NCI-H1105 treated with DMSO at 0.1 percent for 48 hours (cell line): ENCODE data around the gene TMEM138.
"Not testable (repeated sequence)": the region's sequence is repeated elsewhere in the genome, so short reads cannot be mapped to it uniquely, and the experiment has no call there.

Experiments used
- DNase-seq: peaks from one replicate; lab custom pipeline; 2025; lab: John Stamatoyannopoulos, UW

Gene TMEM138

GRCh38 chr11:61367406-61367805 lies 5.2 kb downstream of the TMEM138 start:
- DNase-seq: no peak

DNA sequence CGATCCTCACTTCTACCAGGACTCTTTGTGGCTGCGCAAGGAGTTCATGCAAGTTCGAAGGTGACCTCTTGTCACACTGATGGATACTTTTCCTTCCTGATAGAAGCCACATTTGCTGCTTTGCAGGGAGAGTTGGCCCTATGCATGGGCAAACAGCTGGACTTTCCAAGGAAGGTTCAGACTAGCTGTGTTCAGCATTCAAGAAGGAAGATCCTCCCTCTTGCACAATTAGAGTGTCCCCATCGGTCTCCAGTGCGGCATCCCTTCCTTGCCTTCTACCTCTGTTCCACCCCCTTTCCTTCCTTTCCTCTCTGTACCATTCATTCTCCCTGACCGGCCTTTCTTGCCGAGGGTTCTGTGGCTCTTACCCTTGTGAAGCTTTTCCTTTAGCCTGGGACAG lies 6.5 kb downstream of the TMEM138 start:
- no peak for DNase-seq

DNA sequence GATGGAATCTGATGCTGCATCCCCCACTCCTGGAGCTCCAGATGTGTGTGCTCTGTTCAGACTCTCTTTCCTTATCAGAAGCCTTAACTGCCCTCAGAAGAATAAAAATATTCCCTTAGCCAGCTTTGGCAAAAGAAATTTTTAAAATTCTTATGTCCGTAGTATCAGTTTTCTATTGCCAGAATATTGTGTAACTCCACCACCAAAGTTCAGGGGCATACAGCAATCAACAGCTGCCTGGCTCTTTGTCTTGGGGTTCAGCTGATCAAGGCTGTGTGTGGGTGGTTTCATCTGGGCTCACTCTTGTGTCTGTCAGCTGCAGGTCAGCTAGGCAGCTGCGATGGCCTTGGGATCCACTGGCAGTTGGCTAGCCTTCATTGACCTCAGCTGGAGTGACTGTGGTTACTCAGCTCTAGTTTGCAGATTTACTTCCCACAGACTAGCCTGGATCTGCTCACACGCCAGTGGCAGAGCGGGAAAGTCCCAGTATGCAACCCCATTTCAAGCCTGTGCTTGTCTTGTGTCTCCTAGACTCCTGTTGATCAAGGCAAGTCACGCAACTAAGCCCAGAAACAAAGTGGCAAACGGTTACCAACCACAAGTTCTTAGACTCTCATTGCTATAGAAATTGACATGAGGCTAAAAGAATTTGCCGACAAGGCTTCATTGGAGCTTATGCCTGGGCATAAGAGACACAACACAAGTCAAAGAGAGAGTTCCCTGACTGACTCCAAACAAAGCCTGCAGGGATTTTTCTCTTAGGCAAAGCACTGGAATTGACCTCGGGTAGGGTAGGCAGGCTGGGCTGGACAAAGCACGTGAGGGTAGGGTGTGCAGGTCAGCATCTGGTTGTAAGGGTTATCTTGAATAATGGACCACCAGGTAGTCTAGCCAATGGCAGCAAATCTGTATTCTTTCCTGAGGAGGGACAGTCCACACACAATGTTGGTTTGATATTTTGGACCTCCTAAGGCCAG lies 7.5 kb downstream of the TMEM138 start:
- no peak for DNase-seq

DNA sequence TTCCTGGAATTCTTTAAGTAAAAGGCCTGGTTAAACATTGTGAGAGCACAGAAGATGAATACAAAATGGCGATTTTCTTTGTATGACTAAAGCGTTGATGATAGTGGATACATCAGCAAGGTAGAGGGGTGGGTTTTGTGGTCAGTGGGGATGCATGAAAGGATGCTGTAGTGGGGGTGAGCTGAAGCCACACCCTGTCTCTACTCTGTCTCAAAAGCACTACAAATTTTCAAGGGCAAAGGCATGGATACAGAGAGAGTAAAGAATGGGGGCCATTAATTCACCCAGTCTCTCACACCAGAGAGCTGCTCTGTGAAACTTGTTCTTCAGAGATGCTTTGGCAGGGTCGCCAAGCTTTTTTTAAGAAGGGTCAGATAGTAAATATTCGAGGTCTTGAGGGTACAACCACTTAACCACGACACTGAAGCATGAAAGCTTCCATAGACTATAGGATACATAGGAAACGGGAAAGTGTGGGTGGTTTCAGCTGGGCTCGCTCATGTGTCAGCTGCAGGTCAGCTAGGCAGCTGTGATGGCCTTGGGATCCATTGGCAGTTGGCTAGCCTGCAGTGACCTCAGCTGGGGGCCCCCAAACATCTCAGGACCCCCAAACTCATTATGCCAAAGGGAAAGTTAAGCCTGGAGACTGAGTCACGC lies 8.3 kb downstream of the TMEM138 start:
- DNase-seq: no peak

DNA sequence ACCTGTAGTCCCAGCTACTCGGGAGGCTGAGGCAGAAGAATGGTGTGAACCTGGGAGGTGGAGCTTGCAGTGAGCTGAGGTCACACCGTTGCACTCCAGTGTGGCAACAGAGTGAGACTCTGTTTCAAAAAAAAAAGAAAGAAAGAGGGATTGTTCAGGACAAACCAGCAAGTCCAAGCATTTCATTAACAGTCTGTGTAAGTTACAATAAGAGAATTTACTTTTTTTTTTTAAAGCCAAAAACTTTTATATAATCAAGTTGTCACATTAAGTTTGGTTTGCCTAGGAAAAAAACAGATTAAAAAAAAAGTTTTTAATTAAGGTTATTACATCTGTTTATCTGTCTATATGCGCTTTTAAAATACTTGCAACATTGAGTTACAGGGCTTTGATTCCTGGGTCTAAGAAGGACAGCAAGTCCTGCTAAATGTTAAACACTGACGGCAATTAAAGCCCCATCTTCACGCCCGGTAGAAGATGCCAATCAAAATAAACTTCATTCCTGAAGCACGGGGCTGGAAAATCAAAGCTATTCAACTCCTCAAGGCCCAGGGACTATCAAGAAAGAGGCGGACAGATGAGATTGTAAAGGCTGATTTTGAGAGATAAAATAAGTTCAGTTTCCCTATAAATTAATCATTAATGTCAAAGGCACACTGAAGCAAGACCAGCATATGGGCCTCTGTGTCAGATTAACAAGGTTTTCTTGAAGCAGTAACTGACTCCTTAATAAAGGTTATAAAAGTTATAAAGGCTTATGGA lies 10.7 kb downstream of the TMEM138 start:
- no peak for DNase-seq

- DNase-seq: no peak
These were observed 13.6 kb downstream of the TMEM138 start for GRCh38 chr11:61375761-61376108.

DNA sequence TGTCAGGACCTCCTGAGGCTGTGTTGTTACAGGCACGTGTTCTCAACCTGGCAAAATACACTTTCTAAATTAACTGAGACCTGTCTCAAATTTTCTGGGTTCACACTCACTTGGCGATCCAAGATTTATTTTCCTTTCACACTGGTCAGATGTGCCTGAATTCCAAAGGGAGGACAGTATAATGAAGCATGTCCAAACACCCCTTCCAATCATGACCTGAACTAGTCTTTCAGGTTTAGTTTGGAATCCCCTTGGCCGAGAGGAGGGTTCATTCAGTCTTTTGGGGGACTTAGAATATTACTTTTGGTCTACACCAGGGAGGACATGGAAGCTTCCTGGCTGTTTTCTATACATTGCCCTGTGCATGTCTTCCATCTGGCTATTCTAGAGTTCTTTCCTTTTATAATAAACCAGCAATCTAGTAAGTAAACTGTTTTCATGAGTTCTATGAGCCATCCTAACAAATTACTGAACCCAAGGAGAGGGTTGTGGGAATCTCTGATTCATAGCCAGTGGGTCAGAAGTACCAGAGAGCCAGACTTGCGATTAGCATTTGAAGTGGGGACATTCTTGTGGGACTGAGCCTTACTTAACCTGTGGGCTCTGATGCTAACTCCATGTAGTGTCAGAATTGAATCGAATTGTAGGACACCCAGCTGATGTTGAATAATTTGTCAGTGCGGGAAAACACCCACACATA lies 15.4 kb downstream of the TMEM138 start:
- no peak for DNase-seq

- no peak for DNase-seq
These were observed 16.6 kb downstream of the TMEM138 start for GRCh38 chr11:61378713-61379313.

- DNase-seq: no peak
These were observed 18.7 kb downstream of the TMEM138 start for GRCh38 chr11:61380884-61381283.

GRCh38 chr11:61383859-61384258 lies 21.7 kb downstream of the TMEM138 start:
- not testable (repeated sequence) for DNase-seq

GRCh38 chr11:61384271-61385242 lies 22.4 kb downstream of the TMEM138 start:
- DNase-seq: no peak

DNA sequence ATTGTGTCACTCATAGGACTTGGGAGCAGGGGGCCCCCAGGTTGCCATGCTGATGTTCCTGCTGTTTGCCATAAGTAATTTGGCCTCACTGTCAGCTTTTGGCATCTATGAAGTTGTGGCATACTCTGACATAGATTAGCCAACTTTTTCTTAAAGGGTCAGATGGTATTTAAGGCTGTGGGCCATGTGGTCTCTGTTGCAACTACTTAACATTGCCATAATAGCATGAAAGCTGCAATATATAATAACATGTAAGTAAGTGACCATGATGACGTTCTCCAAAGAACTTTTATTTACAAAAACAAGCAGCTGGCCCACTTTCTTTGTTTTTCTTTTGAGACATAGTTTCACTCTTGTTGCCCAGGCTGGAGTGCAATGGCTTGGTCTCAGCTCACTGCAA lies 28.0 kb downstream of the TMEM138 start:
- DNase-seq: no peak

- DNase-seq: peak; percentile 9
These were observed 30.9 kb downstream of the TMEM138 start for GRCh38 chr11:61392981-61393595.

- no peak for DNase-seq
These were observed 39.0 kb downstream of the TMEM138 start for GRCh38 chr11:61401173-61401572.

DNA sequence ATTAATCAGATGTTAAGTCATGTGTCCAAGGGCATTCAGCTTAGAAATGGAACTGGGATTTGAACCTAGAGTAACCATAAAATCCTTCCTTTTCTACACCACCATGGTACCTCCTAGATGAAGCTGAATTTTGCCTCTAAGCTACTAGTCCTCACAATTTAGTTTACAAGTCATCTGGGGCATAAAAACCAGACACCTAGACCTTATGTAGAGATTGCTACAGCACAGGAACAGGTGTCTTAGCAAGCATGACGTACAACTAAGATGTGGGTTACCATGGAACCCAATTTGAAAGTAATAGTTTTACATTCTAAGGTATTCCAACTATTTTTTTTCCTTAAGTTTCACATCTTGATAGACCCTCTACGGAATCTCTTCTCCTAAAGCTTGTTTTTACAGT lies 39.4 kb downstream of the TMEM138 start:
- DNase-seq: no peak

- no peak for DNase-seq
These were observed 41.5 kb downstream of the TMEM138 start for GRCh38 chr11:61403658-61404057.

DNA sequence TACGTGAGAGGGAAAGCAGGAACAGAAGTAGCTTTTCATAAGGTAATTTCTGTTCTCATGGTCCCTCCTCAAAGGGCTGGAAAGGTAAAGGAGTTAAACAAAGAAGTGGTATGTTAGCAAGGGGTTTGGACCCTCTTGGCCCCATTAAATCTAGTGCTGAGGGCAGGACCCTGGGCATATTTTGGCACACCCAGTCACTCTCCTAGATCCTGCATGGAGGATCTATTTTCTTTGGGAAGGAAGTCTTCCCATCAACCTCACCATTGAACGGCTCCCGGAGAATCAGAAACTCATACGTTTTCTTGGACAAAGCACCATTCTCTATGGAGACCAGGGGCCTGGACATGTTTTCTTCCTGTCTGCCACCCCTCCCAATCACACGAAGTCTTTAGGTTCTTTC lies 41.9 kb downstream of the TMEM138 start:
- DNase-seq: no peak

DNA sequence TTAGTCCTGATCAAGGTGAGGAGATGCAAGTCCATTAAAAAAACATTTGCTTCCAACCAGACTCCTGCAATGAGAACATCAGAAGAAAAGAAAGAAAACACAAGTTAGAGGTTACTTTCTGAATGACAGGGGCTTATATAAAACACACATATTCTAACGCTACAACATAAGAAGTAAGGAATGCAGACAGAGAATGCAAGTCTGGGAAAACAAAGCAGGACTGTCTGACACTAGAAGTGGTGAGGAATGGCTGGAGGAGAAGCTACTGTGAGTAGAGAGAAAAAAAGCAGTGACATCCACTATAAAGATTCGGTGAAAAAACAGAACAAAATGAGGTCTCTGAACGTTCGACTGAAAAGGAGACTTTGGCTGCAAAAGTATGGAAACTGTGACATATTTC lies 42.5 kb downstream of the TMEM138 start:
- no peak for DNase-seq

GRCh38 chr11:61406067-61406466 lies 43.9 kb downstream of the TMEM138 start:
- DNase-seq: no peak
